ENCODE results near the gene IFNA13.

GRCh38 chr9:21404146-21404545 lies 36.3 kb upstream of the IFNA13 start:
- TF ChIP-seq GATA3 (IDR thresholded peaks at IDR 0.05; ENCODE audit: low read depth, low read length), result no peak
- TF ChIP-seq GATA2 (IDR thresholded peaks at IDR 0.05; ENCODE audit: low read depth, low read length), result no peak
